Measurements from ENCODE around the gene TLE1. TPM values are rescaled to one million over a fixed set of nuclear protein-coding genes. Genes with fewer than 3 reads are reported as not detected.

Gene TLE1
- total and polyA plus RNA-seq, 12 donors: 33.3 to 76.9 (median 49.8) TPM

GRCh38 chr9:81618923-81619322, 70.4 kb downstream of the TLE1 start:
- Histone ChIP-seq H3K9me3 (replicated peaks in 1 of 3) (no peaks in the 10 kb centered on the region), H3K4me3 (no peak overlapping the region), H3K27me3 (no peaks in the 10 kb centered on the region), H3K36me3 (replicated peaks in 1 of 2) (peaks cover 0 to 7% of the 10 kb centered on the region in 2 donors), H3K4me1 (replicated peaks in 1 of 2) (no peaks in the 10 kb centered on the region), H3K27ac (no peak overlapping the region)
- TF ChIP-seq POLR2A (IDR thresholded peaks at IDR 0.05) (no peak), CTCF (IDR thresholded peaks at IDR 0.05) (no peak)
- DNase-seq: no peak
- intact Hi-C loops (cut with DNase I): no loop called here
- WGBS, 4 donors: 82 to 100% (median 96%) methylated on average over 1 of the region's 1 CpG

DNA sequence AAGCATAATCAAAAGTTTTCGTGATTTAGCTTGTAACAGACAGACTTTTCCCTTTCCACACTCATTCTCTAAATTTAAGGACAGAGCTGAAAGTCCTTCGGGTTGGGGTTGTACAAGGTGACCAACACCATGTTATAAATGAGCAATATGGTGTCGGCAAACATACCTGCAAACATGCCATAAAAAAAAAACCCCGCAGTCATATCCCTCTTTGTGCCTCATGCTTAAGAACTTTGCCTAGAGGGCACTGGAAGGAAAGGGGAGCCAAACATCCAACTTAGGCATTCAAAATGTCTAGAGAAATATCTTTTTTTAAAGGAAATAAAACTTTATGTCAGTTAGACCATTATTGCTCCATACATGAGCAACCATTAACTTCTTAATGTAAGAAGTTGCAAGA, 73.2 kb downstream of the TLE1 start:
- Histone ChIP-seq H3K9me3 (replicated peaks in 1 of 3) (no peaks in the 10 kb centered on the region), H3K36me3 (replicated peaks in 1 of 2) (peaks cover 0 to 16% of the 10 kb centered on the region in 2 donors), H3K27me3 (no peaks in the 10 kb centered on the region), H3K27ac (no peak overlapping the region), H3K4me3 (no peak overlapping the region), H3K4me1 (replicated peaks in 1 of 2) (no peaks in the 10 kb centered on the region)
- intact Hi-C loops (cut with DNase I): no loop called here
- WGBS, 4 donors: 92 to 96% (median 94%) methylated on average over 4 of the region's 4 CpGs
- DNase-seq: no peak
- no peak for TF ChIP-seq CTCF (IDR thresholded peaks at IDR 0.05)
- TF ChIP-seq POLR2A (IDR thresholded peaks at IDR 0.05): no peak

GRCh38 chr9:81614335-81614734, 75.0 kb downstream of the TLE1 start:
- peaks cover 0 to 7% of the 10 kb centered on the region in 2 donors for H3K4me1 ChIP-seq (replicated peaks in 1 of 2)

DNA sequence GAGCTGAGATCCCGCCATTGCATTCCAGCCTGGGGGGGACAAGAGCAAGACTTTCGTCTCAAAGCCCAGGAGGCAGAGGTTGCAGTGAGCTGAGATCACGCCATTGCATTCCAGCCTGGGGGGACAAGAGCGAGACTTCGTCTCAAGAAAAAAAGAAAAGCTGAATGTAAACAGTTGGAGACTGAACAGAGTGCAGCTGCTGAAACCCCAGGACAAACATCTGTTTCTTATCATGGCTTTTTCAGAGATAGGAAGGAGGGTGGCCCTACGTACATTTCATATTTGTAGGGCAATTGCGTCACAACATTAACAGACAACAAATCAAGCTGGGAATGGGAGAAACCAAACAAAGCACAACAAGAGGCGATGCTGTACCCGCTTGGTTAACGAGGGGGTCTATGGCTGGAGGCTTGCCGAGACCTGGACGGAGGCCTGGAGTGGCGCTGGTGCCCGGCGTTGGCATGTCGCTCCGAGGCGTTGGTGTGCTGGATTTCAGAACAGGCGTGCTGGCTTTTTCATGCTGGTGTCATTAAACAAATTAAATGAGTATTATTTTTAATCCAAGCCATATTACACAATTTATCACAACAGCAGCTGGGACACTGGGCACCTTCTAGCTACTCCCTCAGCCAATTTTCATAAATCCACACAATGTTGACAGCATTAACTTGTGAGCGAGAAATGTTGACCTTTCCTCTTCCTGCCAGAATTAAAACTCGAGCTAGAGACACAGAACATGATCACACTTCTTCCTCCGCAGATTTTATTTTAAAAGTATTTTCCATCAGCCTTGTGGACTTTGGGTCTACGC, 76.1 kb downstream of the TLE1 start:
- WGBS, 4 donors: 68 to 73% (median 69%) methylated on average over 23 of the region's 23 CpGs
- no peak for TF ChIP-seq POLR2A (IDR thresholded peaks at IDR 0.05)
- no peak for TF ChIP-seq CTCF (IDR thresholded peaks at IDR 0.05)
- intact Hi-C loops (cut with DNase I): no loop called here

More at GRCh38 chr9:81614335-81614734, 75.0 kb downstream of the TLE1 start:
- no peak for TF ChIP-seq CTCF (IDR thresholded peaks at IDR 0.05)
- TF ChIP-seq POLR2A (IDR thresholded peaks at IDR 0.05): no peak
- peaks cover 0 to 23% of the 10 kb centered on the region in 2 donors for H3K36me3 ChIP-seq (replicated peaks in 1 of 2)
- no peak overlapping the region for H3K4me3 ChIP-seq
- peak overlapping the region in 2 of 5 donors; percentile 66 to 82 for H3K27ac ChIP-seq
- no peaks in the 10 kb centered on the region for H3K27me3 ChIP-seq
- no peaks in the 10 kb centered on the region for H3K9me3 ChIP-seq (replicated peaks in 1 of 3)
- intact Hi-C loops (cut with DNase I): no loop called here
- no peak for DNase-seq
- WGBS, 4 donors: 70 to 75% (median 71%) methylated on average over 6 of the region's 6 CpGs

More for the DNA sequence above, 76.1 kb downstream of the TLE1 start:
- Histone ChIP-seq H3K4me1 (replicated peaks in 1 of 2) (peaks cover 0 to 7% of the 10 kb centered on the region in 2 donors), H3K4me3 (no peak overlapping the region), H3K27ac (peak overlapping the region in 3 of 5 donors; percentile 2 to 82 (median 66)), H3K36me3 (replicated peaks in 1 of 2) (peaks cover 0 to 23% of the 10 kb centered on the region in 2 donors), H3K27me3 (no peaks in the 10 kb centered on the region), H3K9me3 (replicated peaks in 1 of 3) (no peaks in the 10 kb centered on the region)
- peak in 2 of 7 donors; percentile 23 to 63 for DNase-seq

Measured in adrenal gland (tissue), 12 donors.